ENCODE measurements around the gene ULK4.

ULK4 gene

GRCh38 chr3:41265011-41265545, 696.8 kb downstream of the ULK4 start:
- no peak for DNase-seq (ENCODE audit: low read depth in 2 of 2)

- no peak for DNase-seq (ENCODE audit: low read depth in 2 of 2)
Measured at GRCh38 chr3:41260063-41260450, 701.8 kb downstream of the ULK4 start.

GRCh38 chr3:41259449-41260062, 702.3 kb downstream of the ULK4 start:
- DNase-seq (ENCODE audit: low read depth in 2 of 2), result no peak

GRCh38 chr3:41258239-41258800, 703.6 kb downstream of the ULK4 start:
- no peak for DNase-seq (ENCODE audit: low read depth in 2 of 2)

- no peak for DNase-seq (ENCODE audit: low read depth in 2 of 2)
Measured at GRCh38 chr3:41251593-41251992, 710.3 kb downstream of the ULK4 start.

GRCh38 chr3:41250825-41251224, 711.1 kb downstream of the ULK4 start:
- DNase-seq (ENCODE audit: low read depth in 2 of 2), result no peak

- DNase-seq (ENCODE audit: low read depth in 2 of 2), result no peak
Measured at GRCh38 chr3:41249318-41249717, 712.6 kb downstream of the ULK4 start.

- no peak for DNase-seq (ENCODE audit: low read depth in 2 of 2)
Measured at GRCh38 chr3:41248525-41248924, 713.4 kb downstream of the ULK4 start.

- DNase-seq (ENCODE audit: low read depth in 2 of 2), result no peak
Measured at GRCh38 chr3:41247055-41248004, 714.6 kb downstream of the ULK4 start.

- no peak for DNase-seq (ENCODE audit: low read depth in 2 of 2)
Measured at GRCh38 chr3:41244620-41245336, 717.1 kb downstream of the ULK4 start.

- DNase-seq (ENCODE audit: low read depth in 2 of 2), result no peak
Measured at GRCh38 chr3:41243183-41243582, 718.7 kb downstream of the ULK4 start.

GRCh38 chr3:41241800-41242571, 719.9 kb downstream of the ULK4 start:
- no peak for DNase-seq (ENCODE audit: low read depth in 2 of 2)

GRCh38 chr3:41241161-41241560, 720.7 kb downstream of the ULK4 start:
- DNase-seq (ENCODE audit: low read depth in 2 of 2), result no peak

GRCh38 chr3:41239587-41239986, 722.3 kb downstream of the ULK4 start:
- no peak for DNase-seq (ENCODE audit: low read depth in 2 of 2)

- DNase-seq (ENCODE audit: low read depth in 2 of 2), result no peak
Measured at GRCh38 chr3:41237907-41238306, 724.0 kb downstream of the ULK4 start.

- no peak for DNase-seq (ENCODE audit: low read depth in 2 of 2)
Measured at GRCh38 chr3:41236228-41236627, 725.7 kb downstream of the ULK4 start.

- no peak for DNase-seq (ENCODE audit: low read depth in 2 of 2)
Measured at GRCh38 chr3:41234823-41235721, 726.8 kb downstream of the ULK4 start.

GRCh38 chr3:41224120-41224806, 737.6 kb downstream of the ULK4 start:
- no peak for DNase-seq (ENCODE audit: low read depth in 2 of 2)

GRCh38 chr3:41223691-41224090, 738.2 kb downstream of the ULK4 start:
- DNase-seq (ENCODE audit: low read depth in 2 of 2), result no peak
